GM12801 (cell line): ENCODE data around the gene OR9G1.

Experiments used
- TF ChIP-seq, protein P1 (sequence below): IDR thresholded peaks from one replicate; pipeline ENCODE4 v1.5.1; 2011; ENCODE audit warnings: control low read depth; ENCODE audit not compliant: insufficient read length; ENCODE audit errors: extremely low read depth

The OR9G1 gene

DNA sequence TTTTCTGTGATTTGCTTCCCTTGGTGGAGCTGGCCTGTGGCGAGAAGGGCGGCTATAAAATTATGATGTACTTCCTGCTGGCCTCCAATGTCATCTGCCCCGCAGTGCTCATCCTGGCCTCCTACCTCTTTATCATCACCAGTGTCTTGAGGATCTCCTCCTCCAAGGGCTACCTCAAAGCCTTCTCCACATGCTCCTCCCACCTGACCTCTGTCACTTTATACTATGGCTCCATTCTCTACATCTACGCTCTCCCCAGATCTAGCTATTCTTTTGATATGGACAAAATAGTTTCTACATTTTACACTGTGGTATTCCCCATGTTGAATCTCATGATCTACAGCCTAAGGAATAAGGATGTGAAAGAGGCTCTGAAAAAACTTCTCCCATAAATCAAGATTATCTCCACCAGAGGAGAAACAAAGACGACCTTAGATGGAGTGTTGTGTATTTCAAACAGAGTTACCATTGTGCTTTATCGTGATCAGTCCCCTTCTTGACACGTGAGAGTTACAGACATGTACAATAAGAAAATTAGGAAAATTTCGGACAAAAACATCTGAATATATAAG lies 2.1 kb downstream of the OR9G1 start:
- TF ChIP-seq, protein P1, sequence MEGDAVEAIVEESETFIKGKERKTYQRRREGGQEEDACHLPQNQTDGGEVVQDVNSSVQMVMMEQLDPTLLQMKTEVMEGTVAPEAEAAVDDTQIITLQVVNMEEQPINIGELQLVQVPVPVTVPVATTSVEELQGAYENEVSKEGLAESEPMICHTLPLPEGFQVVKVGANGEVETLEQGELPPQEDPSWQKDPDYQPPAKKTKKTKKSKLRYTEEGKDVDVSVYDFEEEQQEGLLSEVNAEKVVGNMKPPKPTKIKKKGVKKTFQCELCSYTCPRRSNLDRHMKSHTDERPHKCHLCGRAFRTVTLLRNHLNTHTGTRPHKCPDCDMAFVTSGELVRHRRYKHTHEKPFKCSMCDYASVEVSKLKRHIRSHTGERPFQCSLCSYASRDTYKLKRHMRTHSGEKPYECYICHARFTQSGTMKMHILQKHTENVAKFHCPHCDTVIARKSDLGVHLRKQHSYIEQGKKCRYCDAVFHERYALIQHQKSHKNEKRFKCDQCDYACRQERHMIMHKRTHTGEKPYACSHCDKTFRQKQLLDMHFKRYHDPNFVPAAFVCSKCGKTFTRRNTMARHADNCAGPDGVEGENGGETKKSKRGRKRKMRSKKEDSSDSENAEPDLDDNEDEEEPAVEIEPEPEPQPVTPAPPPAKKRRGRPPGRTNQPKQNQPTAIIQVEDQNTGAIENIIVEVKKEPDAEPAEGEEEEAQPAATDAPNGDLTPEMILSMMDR, result no peak

DNA sequence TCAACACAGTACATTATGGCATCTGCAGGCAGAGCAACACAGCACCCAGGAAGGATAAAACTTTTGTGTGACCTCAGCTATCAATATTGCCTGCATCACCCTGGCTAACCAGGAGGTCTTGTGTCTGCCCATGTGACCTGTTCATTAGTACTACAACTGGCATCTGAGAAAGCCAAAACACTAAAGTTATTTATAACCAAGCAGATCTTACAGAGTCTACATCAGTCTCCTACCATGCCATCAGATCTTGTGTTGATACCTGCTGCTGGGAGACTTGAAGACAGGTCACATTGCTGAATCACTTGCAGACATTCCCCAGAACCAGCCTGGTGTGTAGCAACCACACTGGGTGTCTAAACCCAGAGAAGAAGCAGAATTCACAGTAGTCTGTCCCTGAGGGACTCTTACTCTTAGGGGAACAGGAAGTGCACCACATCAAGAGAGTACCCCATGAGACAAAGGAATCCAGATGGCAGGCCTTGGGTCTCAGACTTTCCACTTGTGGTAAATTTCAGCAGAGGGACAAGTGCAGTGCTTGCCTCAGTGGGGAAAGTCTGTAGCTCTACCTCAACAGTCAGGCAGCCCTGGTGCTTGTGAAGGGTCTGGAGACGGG lies 7.0 kb downstream of the OR9G1 start:
- TF ChIP-seq, protein P1, result no peak

DNA sequence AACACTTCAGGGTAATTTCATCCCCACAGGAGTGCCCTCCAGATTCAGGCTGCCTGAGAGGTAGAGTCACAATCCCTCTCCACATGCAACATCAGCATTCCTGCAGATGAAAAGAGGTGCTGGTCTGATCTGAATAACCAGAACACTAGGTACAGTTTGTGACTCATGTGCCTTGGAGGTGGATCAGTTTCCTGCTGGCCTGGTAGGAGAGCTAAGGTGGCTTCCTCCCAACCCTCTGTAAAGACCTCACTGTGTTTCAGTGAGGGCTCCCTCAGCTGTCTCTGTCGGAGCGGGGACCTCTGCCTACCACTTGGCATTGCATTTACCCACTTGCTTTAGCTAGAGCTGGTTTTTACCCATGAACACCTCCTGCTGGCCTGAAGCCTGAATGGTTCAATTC lies 7.6 kb downstream of the OR9G1 start:
- TF ChIP-seq, protein P1, result no peak

DNA sequence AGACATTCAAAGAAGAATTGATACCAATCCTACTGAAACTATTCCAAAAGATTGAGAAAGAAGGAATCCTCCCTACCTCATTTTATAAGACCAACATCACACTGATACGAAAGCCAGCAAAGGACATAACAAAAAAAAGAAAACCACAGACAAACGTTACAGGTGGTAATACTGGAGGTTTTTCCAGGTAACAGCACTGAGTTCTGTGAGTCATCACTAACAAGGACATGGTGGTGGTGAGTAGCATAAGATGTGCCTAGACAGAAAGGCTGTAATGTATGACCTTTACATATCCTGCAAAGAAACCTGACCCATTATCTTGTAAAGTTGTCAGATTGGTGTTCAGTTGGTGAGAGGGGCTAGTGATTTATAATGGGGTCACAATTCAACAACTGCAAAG lies 15.3 kb downstream of the OR9G1 start:
- TF ChIP-seq, protein P1, result no peak

DNA sequence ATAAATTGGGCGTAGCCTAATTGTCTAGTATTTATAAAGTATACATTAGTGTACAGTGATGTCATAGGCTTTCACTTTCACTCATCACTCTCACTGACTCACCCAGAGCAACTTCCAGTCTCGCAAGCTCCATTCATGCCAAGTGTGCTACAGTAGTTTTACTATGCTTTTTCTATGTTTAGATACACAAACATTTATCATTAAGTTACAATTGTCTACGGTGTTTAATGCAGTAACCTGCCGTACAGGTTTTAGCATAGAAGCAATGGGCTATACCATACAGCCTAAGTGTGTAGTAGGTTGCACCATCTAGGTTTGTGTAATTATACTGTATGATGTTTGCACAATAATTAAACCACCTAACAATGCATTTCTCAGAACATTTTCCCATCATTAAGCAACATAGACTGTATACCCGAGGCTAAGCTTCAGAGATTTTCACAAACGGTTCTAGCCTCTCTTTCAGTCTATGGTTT lies 17.5 kb downstream of the OR9G1 start:
- TF ChIP-seq, protein P1, result no peak

DNA sequence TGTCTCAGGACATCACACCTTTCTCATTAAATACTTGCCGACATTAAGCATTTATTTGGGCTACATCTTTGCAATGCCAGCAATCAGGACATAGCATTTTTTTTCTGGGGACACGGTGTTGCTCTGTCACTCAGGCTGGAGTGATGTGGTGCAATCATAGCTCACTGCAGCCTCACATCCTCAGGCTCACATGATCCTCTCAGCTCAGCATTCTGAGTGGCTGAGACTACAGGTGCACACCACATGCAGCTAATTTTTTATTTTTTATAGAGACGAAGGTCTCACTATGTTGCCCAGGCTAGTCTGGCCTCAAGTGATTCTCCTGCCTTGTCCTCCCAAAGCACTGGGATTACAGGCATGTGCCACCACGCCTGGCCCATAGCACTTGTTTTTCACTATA lies 21.6 kb downstream of the OR9G1 start:
- TF ChIP-seq, protein P1, result no peak

DNA sequence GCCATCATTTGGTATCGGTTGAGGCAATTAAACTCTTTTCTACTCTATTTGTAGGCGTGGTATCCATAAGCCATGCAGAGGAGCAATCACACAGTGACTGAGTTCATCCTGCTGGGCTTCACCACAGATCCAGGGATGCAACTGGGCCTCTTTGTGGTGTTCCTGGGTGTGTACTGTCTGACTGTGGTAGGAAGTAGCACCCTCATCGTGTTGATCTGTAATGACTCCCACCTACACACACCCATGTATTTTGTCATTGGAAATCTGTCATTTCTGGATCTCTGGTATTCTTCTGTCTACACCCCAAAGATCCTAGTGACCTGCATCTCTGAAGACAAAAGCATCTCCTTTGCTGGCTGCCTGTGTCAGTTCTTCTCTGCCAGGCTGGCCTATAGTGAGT lies 41.2 kb downstream of the OR9G1 start:
- TF ChIP-seq, protein P1, result no peak
